ENCODE measurements around the gene ELK4. TPM values are rescaled to one million over a fixed set of nuclear protein-coding genes. Genes with fewer than 3 reads are reported as not detected.

ELK4 gene
- total and polyA plus RNA-seq, 2 donors (not counting 3 experiments of a cell fraction or from before 2014, with no cell fraction given), result 8.7 to 107 TPM

GRCh38 chr1:205662791-205663190 lies 31.0 kb upstream of the ELK4 start:
- dilution Hi-C loops (cut with MboI; ENCODE audit: extremely low pct_ligation_motif_present, low sequenced_read_pairs), result no loop called here
- Histone ChIP-seq H3K4me1 (ENCODE audit: control insufficient read depth, extremely low read depth, insufficient read depth, low read length) (peaks cover 35% of the 10 kb centered on the region), H3K4me2 (ENCODE audit: insufficient read depth, low read length) (no peak overlapping the region), H3K4me3 (replicated peaks in 1 of 3; ENCODE audit: insufficient read depth in 1 of 3, low read depth in 1 of 3, low read length in 3 of 3) (no peak overlapping the region), H3K27ac (ENCODE audit: insufficient read depth, low read depth, low read length) (no peak overlapping the region), H2AFZ (ENCODE audit: low read depth, low read length) (no peak overlapping the region), H3K9me3 (replicated peaks; ENCODE audit: control insufficient read depth, insufficient read depth, low read length) (no peaks in the 10 kb centered on the region), H3K9ac (replicated peaks; ENCODE audit: extremely low read depth, insufficient read depth, low read length) (no peak overlapping the region), H3K36me3 (ENCODE audit: control insufficient read depth in 2 of 2, extremely low read depth in 1 of 2, insufficient read depth in 2 of 2, low read length in 2 of 2) (peaks cover 2 to 5% of the 10 kb centered on the region in 2 experiments), H4K20me1 (replicated peaks; ENCODE audit: control insufficient read depth, extremely low read depth, insufficient read depth, low read length) (no peaks in the 10 kb centered on the region), H3K79me2 (ENCODE audit: control insufficient read depth, insufficient read depth, low read length) (peaks cover 2% of the 10 kb centered on the region), H3K27me3 (ENCODE audit: control insufficient read depth in 2 of 2, insufficient read depth in 2 of 2, low read length in 2 of 2) (no peaks in the 10 kb centered on the region), H3K9me1 (replicated peaks; ENCODE audit: control insufficient read depth, extremely low read depth, insufficient read depth, low read length) (no peaks in the 10 kb centered on the region)
- CTCF ChIA-PET, result interaction anchor here (1.0 to 17.5 kb wide), 7 partner anchors 17 to 315 kb away, joined by 3 to 908 read pairs (median 4); partner anchors contain the start of gene SLC45A3
- DNase-seq (ENCODE audit: low read depth, low spot score) (no peak), FAIRE-seq (no peak)
- TF ChIP-seq GATA2 (IDR thresholded peaks at IDR 0.05; ENCODE audit: insufficient read depth, insufficient read length, low read depth, low read length) (no peak), CTCF (IDR thresholded peaks at IDR 0.05; ENCODE audit: extremely low read depth in 1 of 2, insufficient read depth in 1 of 2, low read depth in 1 of 2, low read length in 2 of 2) (no peak), MAX (IDR thresholded peaks at IDR 0.05; ENCODE audit: insufficient read depth, insufficient read length) (no peak), MYC (IDR thresholded peaks at IDR 0.05; ENCODE audit: low read depth, low read length) (no peak), EZH2 (IDR thresholded peaks at IDR 0.05; ENCODE audit: borderline replicate concordance, low read depth, low read length, severe bottlenecking) (no peak), POLR2AphosphoS5 (IDR thresholded peaks at IDR 0.05; ENCODE audit: insufficient read depth, low read depth, low read length) (no peak), FOS (IDR thresholded peaks at IDR 0.05; ENCODE audit: borderline replicate concordance, insufficient read depth, low read length) (no peak), JUN (IDR thresholded peaks at IDR 0.05; ENCODE audit: borderline replicate concordance, insufficient read depth, insufficient read length, low read depth) (no peak), POLR2A (IDR thresholded peaks at IDR 0.05; ENCODE audit: low read depth, low read length) (no peak)
- POLR2A ChIA-PET, result no interaction called here
- BruUV-seq (replicated peaks), result no TSS peak
- intact Hi-C loops (cut with micrococcal nuclease), result loop anchor here (2.0 kb wide), 1 partner anchor 16 kb away; no protein-coding TSS in a partner anchor
